DOHH2 (cell line): ENCODE data around the gene BTBD19.

Experiments
- H3F3A ChIP-seq: fragments of 200-600 bp; sonication (generic), shearing (Covaris generic); 2 replicates; pipeline ENCODE4 v1.6.0; 2016; ENCODE audit warnings: antibody characterized with exemption, mild to moderate bottlenecking; ENCODE audit not compliant: control insufficient read depth, insufficient read depth
- H3K27ac ChIP-seq: fragments of 200-600 bp; sonication (generic); 2 replicates; pipeline ENCODE4 v1.5.1; 2014; ENCODE audit warnings: low read depth, mild to moderate bottlenecking, low read length, moderate library complexity
- H3K27me3 ChIP-seq: fragments of 200-600 bp; sonication (generic); 2 replicates; pipeline ENCODE4 v1.6.1; 2014; ENCODE audit warnings: mild to moderate bottlenecking, low read length, mixed read lengths; ENCODE audit not compliant: control insufficient read depth
- H3K36me3 ChIP-seq: fragments of 200-600 bp; sonication (generic); 2 replicates; pipeline ENCODE4 v1.6.1; 2014; ENCODE audit warnings: mild to moderate bottlenecking, low read length, moderate library complexity, mixed read lengths; ENCODE audit not compliant: control insufficient read depth
- H3K4me1 ChIP-seq: fragments of 200-600 bp; sonication (generic); 2 replicates; pipeline ENCODE4 v1.6.1; 2014; ENCODE audit warnings: mild to moderate bottlenecking, low read length, mixed read lengths; ENCODE audit not compliant: control insufficient read depth
- H3K4me2 ChIP-seq: fragments of 200-600 bp; sonication (generic); 2 replicates; pipeline ENCODE4 v1.6.0; 2014; ENCODE audit warnings: mild to moderate bottlenecking, low read length, moderate library complexity
- H3K4me3 ChIP-seq: fragments of 200-600 bp; sonication (generic); 2 replicates; pipeline ENCODE4 v1.5.1; 2014; ENCODE audit warnings: mild to moderate bottlenecking, low read length, mixed read lengths
- H3K79me2 ChIP-seq: fragments of 200-600 bp; sonication (generic); 2 replicates; pipeline ENCODE4 v1.6.1; 2014; ENCODE audit warnings: mild to moderate bottlenecking, low read length, mixed read lengths; ENCODE audit not compliant: control insufficient read depth
- H3K9me2 ChIP-seq: fragments of 200-600 bp; sonication (generic); replicated peaks from 2 replicates; pipeline ENCODE4 v1.6.1; 2014; ENCODE audit warnings: mild to moderate bottlenecking, low read length, mixed read lengths; ENCODE audit not compliant: control insufficient read depth
- H3K9me3 ChIP-seq: fragments of 200-600 bp; sonication (generic); 2 replicates; pipeline ENCODE4 v1.6.1; 2014; ENCODE audit warnings: antibody characterized with exemption, low read length, mixed read lengths; ENCODE audit not compliant: control insufficient read depth, insufficient read depth
- H4K20me1 ChIP-seq: fragments of 200-600 bp; sonication (generic); 2 replicates; pipeline ENCODE4 v1.6.0; 2014; ENCODE audit warnings: low read depth, mild to moderate bottlenecking, antibody characterized with exemption, low read length, moderate library complexity; ENCODE audit not compliant: control insufficient read depth, insufficient read depth
- CTCF ChIP-seq: fragments of 200-600 bp; sonication (generic); IDR thresholded peaks from one replicate; pipeline ENCODE4 v1.5.1; 2014; ENCODE audit warnings: antibody characterized with exemption, mild to moderate bottlenecking, low read depth, low read length; ENCODE audit not compliant: poor library complexity, severe bottlenecking
- EZH2phosphoT487 ChIP-seq: fragments of 200-600 bp; sonication (generic); IDR thresholded peaks from 2 replicates; pipeline ENCODE4 v1.6.1; 2017; ENCODE audit warnings: borderline replicate concordance, mild to moderate bottlenecking, antibody characterized with exemption, low read length, moderate library complexity, mixed read lengths

Gene BTBD19

GRCh38 chr1:44817771-44818495, 9.6 kb downstream of the BTBD19 start:
- Histone ChIP-seq H3K9me3 (no peaks in the 10 kb centered on the region), H3K27ac (no peak overlapping the region), H3K9me2 (no peaks in the 10 kb centered on the region), H4K20me1 (no peaks in the 10 kb centered on the region), H3K36me3 (no peaks in the 10 kb centered on the region), H3K4me1 (peaks cover 47% of the 10 kb centered on the region), H3F3A (peaks cover 13% of the 10 kb centered on the region), H3K4me3 (no peak overlapping the region), H3K27me3 (no peaks in the 10 kb centered on the region), H3K79me2 (no peaks in the 10 kb centered on the region), H3K4me2 (no peak overlapping the region)
- no peak for TF ChIP-seq CTCF
- no peak for TF ChIP-seq EZH2phosphoT487

GRCh38 chr1:44819196-44819607, 10.9 kb downstream of the BTBD19 start:
- no peaks in the 10 kb centered on the region for H3K27me3 ChIP-seq
- no peaks in the 10 kb centered on the region for H3K36me3 ChIP-seq
- peaks cover 35% of the 10 kb centered on the region for H3K4me1 ChIP-seq
- H3K4me3 ChIP-seq = peak overlapping the region; percentile 76
- no peaks in the 10 kb centered on the region for H3K9me3 ChIP-seq
- no peaks in the 10 kb centered on the region for H3K9me2 ChIP-seq
- peak overlapping the region; percentile 87 for H3K27ac ChIP-seq
- no peaks in the 10 kb centered on the region for H4K20me1 ChIP-seq
- no peak for TF ChIP-seq EZH2phosphoT487
- peak; percentile 31 for TF ChIP-seq CTCF
- peak overlapping the region; percentile 92 for H3K4me2 ChIP-seq
- H3F3A ChIP-seq = peaks cover 13% of the 10 kb centered on the region
- no peaks in the 10 kb centered on the region for H3K79me2 ChIP-seq

- no peaks in the 10 kb centered on the region for H3K27me3 ChIP-seq
- TF ChIP-seq EZH2phosphoT487 (no peak), CTCF (no peak)
- H3K4me3 ChIP-seq = peak overlapping the region; percentile 76
- H4K20me1 ChIP-seq = no peaks in the 10 kb centered on the region
- no peaks in the 10 kb centered on the region for H3K79me2 ChIP-seq
- peaks cover 30% of the 10 kb centered on the region for H3K4me1 ChIP-seq
- no peaks in the 10 kb centered on the region for H3K9me3 ChIP-seq
- H3K9me2 ChIP-seq = no peaks in the 10 kb centered on the region
- H3K36me3 ChIP-seq = no peaks in the 10 kb centered on the region
- H3F3A ChIP-seq = peaks cover 13% of the 10 kb centered on the region
- peak overlapping the region; percentile 92 for H3K4me2 ChIP-seq
- peak overlapping the region; percentile 87 for H3K27ac ChIP-seq
These were observed 11.4 kb downstream of the BTBD19 start for GRCh38 chr1:44819608-44820327.
